Heart right ventricle (tissue), 16 donors: ENCODE results near the gene FRMD5. TPM values are rescaled to one million over a fixed set of nuclear protein-coding genes. Genes with fewer than 3 reads are reported as not detected.
"Not testable (repeated sequence)": the region's sequence is repeated elsewhere in the genome, so short reads cannot be mapped to it uniquely, and the experiment has no call there.

ENCODE experiments used
- ATAC-seq, 8 donors: fragments of 200-7000 bp; cut with Tn5 transposase; one replicate each; pipeline ENCODE4 v1.9.1; 2020; ENCODE audit warnings: mild to moderate bottlenecking in 8 of 8, moderate library complexity in 8 of 8, moderate number of reproducible peaks in 1 of 8
- DNase-seq, 2 donors: peaks; one replicate each; pipeline ENCODE4 v3.0.0-alpha.2; 2020
- H3K27ac ChIP-seq, 10 donors: fragments of 200-600 bp; sonication (generic) in 2 of 10; one replicate each; pipeline versions ENCODE4 v1.5.0 to v1.8.0; 2020 to 2022; ENCODE audit warnings: mild to moderate bottlenecking in 3 of 10
- H3K27me3 ChIP-seq, 7 donors: fragments of 200-600 bp; one replicate each; pipeline ENCODE4 v1.8.0; 2021 to 2022; ENCODE audit warnings: mild to moderate bottlenecking in 2 of 7
- H3K36me3 ChIP-seq, 9 donors: fragments of 200-600 bp; sonication (generic) in 1 of 9; one replicate each; pipeline versions ENCODE4 v1.5.0 to v1.8.0; 2020 to 2022; ENCODE audit warnings: mild to moderate bottlenecking in 2 of 9
- H3K4me1 ChIP-seq, 9 donors: fragments of 200-600 bp; sonication (generic) in 1 of 9; one replicate each; pipeline versions ENCODE4 v1.5.0 to v1.8.0; 2020 to 2022; ENCODE audit warnings: mild to moderate bottlenecking in 4 of 9
- H3K4me3 ChIP-seq, 10 donors: fragments of 200-600 bp; sonication (generic) in 2 of 10; one replicate each; pipeline versions ENCODE4 v1.5.0 to v1.8.0; 2020 to 2022; ENCODE audit warnings: mild to moderate bottlenecking in 7 of 10, moderate library complexity in 2 of 10
- H3K9me3 ChIP-seq, 11 donors: fragments of 200-600 bp in 10 of 11; sonication (generic) in 2 of 11; one replicate each; pipeline versions ENCODE4 v1.5.0 to v1.8.0; 2013 to 2022; ENCODE audit warnings: mild to moderate bottlenecking in 2 of 11, control low read depth in 1 of 11, moderate library complexity in 1 of 11
- WGBS, 2 donors: extraction: QIAGEN DNeasy Blood & Tissue Kit; methylation state at CpG; one replicate each; pipeline ENCODE4 v1.1.7; 2013; ENCODE audit warnings: inconsistent platforms in 1 of 2; 5-methylcytosine and 5-hydroxymethylcytosine counted together
- intact Hi-C, 10 donors: fragments of 100-400 bp; cut with DNase I; formaldehyde crosslinking; loops; one replicate each; pipeline versions ENCODE4 v1.11.1 to v1.14.2; 2022
- polyA plus RNA-seq, 2 donors: library from polyadenylated mRNA; stranded (reverse); fragments of 200-250 nt; gene quantifications; one replicate each; pipeline ENCODE4 v1.2.3, GENCODE V29; 2013
- total RNA-seq, 10 donors: library from RNA; stranded (reverse); fragmentation: NEBNext Ultra II Directional in 3 of 10; extraction: Animal tissue kit (Norgen Biotek cat#: 25700) in 3 of 10; gene quantifications; one replicate each; pipeline versions ENCODE4 v1.2.1 to v1.2.4, GENCODE V29; 2021 to 2023
- TF ChIP-seq, protein P1 (sequence below), 9 donors: fragments of 200-600 bp; sonication (generic) in 2 of 9; IDR thresholded peaks; one replicate each; pipeline versions ENCODE4 v1.5.0 to v1.8.0; 2021 to 2022; ENCODE audit warnings: antibody characterized with exemption in 9 of 9, mild to moderate bottlenecking in 5 of 9, moderate library complexity in 1 of 9
- donor health status: Arrhythmogenic right ventricular cardiomyopathy.
- donor health status: ischemic (EF 13 %, LVEDD 7.1; RV severe dilation, severe dysfunction).
- donor health status: healthy with polysubstance abuse.
- donor health status: DM: no; HTN: yes; CAD: no.
- donor health status: DM: no; HTN: no; CAD: no.
- donor health status: ischemic (EF 25% LVEDD 6.9; RV normal size, moderate dysfunction).
- donor health status: ischemic (EF 25% LVEDD 5.7; RV mildly dilated, moderate dysfunction).
- donor health status: healthy.
- donor health status: DM: yes; HTN: yes; CAD: no.
- donor health status: Ischemic cardiomyopathy.
- donor health status: ischemic (EF 35%, LVEDD 5.7; RV mildly dilated, moderate dysfunction).
- donor health status: nonischemic (EF 11% LVEDD 7.7; RV severe dilation, severe dysfunction).
- donor health status: DM: yes; HTN: yes; CAD: no.
- donor health status: PGD.
- donor health status: ischemic (EF 29% LVEDD 5.4; RV normal size, mild dysfunction).
- donor health status: nonischemic (EF 23%, LVEDD 6.1; RV moderate dilation, normal function).

The FRMD5 gene
- total and polyA plus RNA-seq, 12 donors: 7.2 to 86.3 (median 55.3) TPM

DNA sequence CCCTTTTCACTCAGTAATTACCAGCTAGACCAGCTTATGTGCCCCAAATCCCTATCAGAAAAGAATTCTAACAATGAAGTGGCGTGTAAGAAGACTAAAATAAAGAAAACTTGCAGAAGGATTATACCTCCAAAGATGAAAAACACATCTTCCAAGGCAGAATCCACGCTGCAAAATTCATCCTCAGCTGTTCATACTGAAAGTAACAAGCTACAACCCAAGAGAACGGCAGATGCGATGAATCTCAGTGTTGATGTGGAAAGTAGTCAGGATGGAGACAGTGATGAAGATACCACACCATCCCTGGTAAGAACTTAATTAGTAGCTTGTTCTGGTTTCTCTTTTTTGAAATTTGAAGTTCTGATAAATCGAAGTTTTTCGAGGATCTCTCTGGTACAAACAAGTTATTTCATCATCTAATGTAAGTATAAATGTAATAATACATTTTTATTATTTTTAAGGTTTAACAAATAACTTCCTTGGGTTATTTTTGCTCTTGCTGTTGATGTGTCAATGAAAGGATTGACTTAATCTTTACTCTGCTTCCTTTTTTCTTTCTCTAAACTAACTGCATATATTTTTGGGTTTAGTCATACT, 366.9 kb downstream of the FRMD5 start:
- H3K27ac ChIP-seq: peak overlapping the region in 2 of 10 donors; percentile 24 to 27
- ATAC-seq (no peak), DNase-seq (no peak)
- peaks cover 13 to 49% (median 26%) of the 10 kb centered on the region in 9 donors for H3K4me1 ChIP-seq
- H3K27me3 ChIP-seq: no peaks in the 10 kb centered on the region
- 59 to 63% methylated on average over 6 of the region's 6 CpGs for WGBS, 2 donors
- TF ChIP-seq, protein P1, sequence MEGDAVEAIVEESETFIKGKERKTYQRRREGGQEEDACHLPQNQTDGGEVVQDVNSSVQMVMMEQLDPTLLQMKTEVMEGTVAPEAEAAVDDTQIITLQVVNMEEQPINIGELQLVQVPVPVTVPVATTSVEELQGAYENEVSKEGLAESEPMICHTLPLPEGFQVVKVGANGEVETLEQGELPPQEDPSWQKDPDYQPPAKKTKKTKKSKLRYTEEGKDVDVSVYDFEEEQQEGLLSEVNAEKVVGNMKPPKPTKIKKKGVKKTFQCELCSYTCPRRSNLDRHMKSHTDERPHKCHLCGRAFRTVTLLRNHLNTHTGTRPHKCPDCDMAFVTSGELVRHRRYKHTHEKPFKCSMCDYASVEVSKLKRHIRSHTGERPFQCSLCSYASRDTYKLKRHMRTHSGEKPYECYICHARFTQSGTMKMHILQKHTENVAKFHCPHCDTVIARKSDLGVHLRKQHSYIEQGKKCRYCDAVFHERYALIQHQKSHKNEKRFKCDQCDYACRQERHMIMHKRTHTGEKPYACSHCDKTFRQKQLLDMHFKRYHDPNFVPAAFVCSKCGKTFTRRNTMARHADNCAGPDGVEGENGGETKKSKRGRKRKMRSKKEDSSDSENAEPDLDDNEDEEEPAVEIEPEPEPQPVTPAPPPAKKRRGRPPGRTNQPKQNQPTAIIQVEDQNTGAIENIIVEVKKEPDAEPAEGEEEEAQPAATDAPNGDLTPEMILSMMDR (IDR thresholded peaks at IDR 0.05): no peak
- H3K9me3 ChIP-seq: no peaks in the 10 kb centered on the region
- peaks cover 0 to 4% (median 0%) of the 10 kb centered on the region in 9 donors for H3K36me3 ChIP-seq
- peak overlapping the region in 4 of 10 donors; percentile 59 to 66 (median 62) for H3K4me3 ChIP-seq
- intact Hi-C loops: no loop called here

DNA sequence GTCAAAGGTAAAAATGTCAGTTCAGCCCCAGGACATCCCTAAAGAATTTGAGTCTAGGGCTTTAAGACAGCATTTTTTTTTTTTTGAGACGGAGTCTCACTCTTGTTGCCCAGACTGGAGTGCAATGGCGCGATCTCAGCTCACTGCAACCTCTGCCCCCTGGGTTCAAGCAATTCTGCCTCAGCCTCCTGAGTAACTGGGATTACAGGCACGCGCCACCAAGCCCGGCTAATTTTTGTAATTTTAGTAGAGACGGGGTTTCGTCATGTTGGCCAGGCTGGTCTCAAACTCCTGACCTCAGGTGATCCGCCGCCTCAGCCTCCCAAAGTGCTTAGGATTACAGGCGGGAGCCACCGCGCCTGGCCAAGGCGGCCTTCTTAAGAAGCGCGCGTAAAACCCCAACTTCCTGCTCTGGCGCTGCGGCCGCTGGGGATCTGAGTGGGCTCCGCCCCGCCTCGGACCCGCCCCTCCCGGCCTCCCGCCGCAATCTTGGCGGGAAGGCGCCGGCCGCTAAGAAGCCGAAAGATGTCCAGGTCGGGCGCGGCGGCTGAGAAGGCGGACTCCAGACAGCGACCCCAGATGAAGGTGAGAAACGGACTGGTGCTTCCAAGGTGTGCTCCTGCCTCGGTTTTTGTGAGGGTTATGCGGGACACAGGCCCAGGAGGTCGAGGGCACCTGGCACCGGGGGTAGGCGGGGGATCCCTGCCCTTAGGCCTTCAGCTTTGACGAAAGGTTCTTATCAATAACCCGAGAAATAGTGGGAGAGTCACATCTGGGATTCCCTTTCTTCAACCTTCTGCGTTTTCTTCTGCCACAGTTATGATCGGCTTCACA, 368.3 kb downstream of the FRMD5 start, which contains the start of gene WDR76:
TSS of gene WDR76 (plus strand) at position 495 of the 834 bp plus-strand sequence. CDS start at position 526, 31 bp downstream.
- ATAC-seq: peak; percentile 76 to 87 (median 82)
- Histone ChIP-seq H3K27me3 (no peaks in the 10 kb centered on the region), H3K27ac (peak within 1 kb of the TSS; percentile 25 to 82 (median 67)), H3K9me3 (no peaks in the 10 kb centered on the region), H3K4me1 (peaks cover 15 to 61% (median 41%) of the 10 kb centered on the region in 9 donors), H3K4me3 (peak within 1 kb of the TSS; percentile 27 to 66 (median 57)), H3K36me3 (peaks cover 0 to 11% (median 0%) of the 10 kb centered on the region in 9 donors)
- WGBS, 2 donors: 5 to 6% methylated on average over 48 of the region's 48 CpGs
- TF ChIP-seq, protein P1 (IDR thresholded peaks at IDR 0.05): no peak
- DNase-seq: peak; percentile 80 to 82
- intact Hi-C loops: no loop called here

DNA sequence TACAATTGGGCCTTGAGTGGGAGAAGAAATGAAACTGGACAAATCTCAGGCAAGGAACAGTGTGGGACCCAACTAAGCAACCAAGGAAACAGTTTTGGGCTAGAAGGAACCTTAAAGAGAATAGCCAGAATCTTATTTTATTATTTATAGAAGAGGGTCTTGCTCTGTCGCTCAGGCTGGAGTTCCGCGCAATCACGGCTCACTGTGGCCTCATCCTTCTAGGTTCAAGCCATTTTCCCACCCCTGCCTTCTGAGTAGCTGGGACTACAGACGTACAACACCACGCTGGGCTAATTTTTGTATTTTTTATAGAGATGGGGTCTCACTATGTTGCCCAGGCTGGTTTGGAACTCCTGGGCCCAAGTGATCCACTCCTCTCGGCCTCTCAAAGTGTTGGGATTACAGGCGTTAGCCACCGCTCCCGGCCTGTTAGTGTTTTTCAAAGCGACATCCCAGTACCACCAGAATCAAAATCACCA, 369.0 kb downstream of the FRMD5 start:
- Histone ChIP-seq H3K4me1 (peaks cover 15 to 65% (median 45%) of the 10 kb centered on the region in 9 donors), H3K9me3 (no peaks in the 10 kb centered on the region), H3K4me3 (peak overlapping the region in 8 of 10 donors; percentile 42 to 66 (median 59)), H3K27ac (peak overlapping the region in 8 of 10 donors; percentile 25 to 82 (median 68)), H3K36me3 (peaks cover 0 to 11% (median 0%) of the 10 kb centered on the region in 9 donors), H3K27me3 (no peaks in the 10 kb centered on the region)
- DNase-seq: no peak
- TF ChIP-seq, protein P1 (IDR thresholded peaks at IDR 0.05): no peak
- intact Hi-C loops: no loop called here
- no peak for ATAC-seq
- WGBS, 2 donors: 94 to 96% methylated on average over 11 of the region's 11 CpGs

DNA sequence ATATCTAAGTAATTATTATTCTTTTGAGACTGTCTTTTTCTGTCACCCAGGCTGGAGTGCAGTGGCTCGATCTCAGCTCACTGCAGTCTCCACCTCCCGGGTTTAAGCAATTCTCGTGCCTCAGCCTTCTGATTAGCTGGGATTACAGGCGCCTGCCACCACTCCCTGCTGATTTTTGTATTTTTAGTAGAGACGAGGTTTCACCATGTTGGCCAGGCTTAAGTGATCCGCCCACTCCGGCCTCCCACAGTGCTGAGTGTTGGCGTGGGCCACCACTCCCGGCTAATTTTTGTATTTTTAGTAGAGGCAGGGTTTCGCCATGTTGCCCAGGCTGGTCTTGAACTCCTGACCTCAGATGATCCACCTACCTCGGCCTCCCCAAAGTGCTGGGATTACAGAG, 369.8 kb downstream of the FRMD5 start:
- 95 to 96% methylated on average over 11 of the region's 11 CpGs for WGBS, 2 donors
- ATAC-seq, H3K27me3 ChIP-seq, DNase-seq, H3K9me3 ChIP-seq, intact Hi-C loops: not testable (repeated sequence)
- Histone ChIP-seq H3K4me1 (peaks cover 15 to 65% (median 45%) of the 10 kb centered on the region in 9 donors), H3K27ac (peak overlapping the region in 1 of 10 donors; percentile 97), H3K36me3 (peaks cover 0 to 14% (median 0%) of the 10 kb centered on the region in 9 donors), H3K4me3 (peak overlapping the region in 1 of 10 donors; percentile 97)
